Gastrocnemius medialis (tissue), 4 donors: ENCODE measurements around the gene PARD3B.

ENCODE experiments used
- CTCF ChIP-seq, 5 experiments: fragments of 450-650 bp in 3 of 5; fragments of 200-600 bp in 2 of 5; sonication (generic) in 2 of 5; IDR thresholded peaks in 4 of 5; conservative IDR thresholded peaks in 1 of 5; 1 replicate in 4 of 5; 2 replicates in 1 of 5; pipeline ENCODE4 v1.5.1; 2016 to 2019; ENCODE audit warnings: antibody characterized with exemption in 5 of 5, mild to moderate bottlenecking in 3 of 5, moderate library complexity in 3 of 5
- POLR2A ChIP-seq, 2 donors: fragments of 450-650 bp; IDR thresholded peaks; one replicate each; pipeline ENCODE4 v1.6.1; 2017; ENCODE audit warnings: antibody characterized with exemption in 2 of 2, mild to moderate bottlenecking in 2 of 2, moderate library complexity in 2 of 2

- no peak for TF ChIP-seq CTCF (IDR thresholded peaks at IDR 0.05 in 4 of 5, conservative IDR thresholded peaks at IDR 0.05 in 1 of 5)
- TF ChIP-seq POLR2A (IDR thresholded peaks at IDR 0.05), result no peak
These were observed 863.4 kb downstream of the PARD3B start for GRCh38 chr2:205408696-205409095.
